HepG2 (cell line): ENCODE results near the gene FAM50A. TPM values are rescaled to one million over a fixed set of nuclear protein-coding genes. Genes with fewer than 3 reads are reported as not detected.
A peak's percentile ranks its signal among the peaks of the same experiment; 100 is the strongest.

ENCODE experiments used
- ARNT ChIP-seq: fragments of 450-650 bp; IDR thresholded peaks from 2 replicates; pipeline ENCODE4 v1.6.1; 2017
- ARNT2 ChIP-seq: sonication (generic); formaldehyde crosslinking; IDR thresholded peaks from 2 replicates; pipeline ENCODE4 v1.8.0; 2022; ENCODE audit warnings: mild to moderate bottlenecking, low read depth, missing genetic modification reagents, moderate library complexity
- CHD4 ChIP-seq: fragments of 200-600 bp; sonication (generic); IDR thresholded peaks from 2 replicates; pipeline ENCODE4 v1.7.0; 2017; ENCODE audit warnings: mild to moderate bottlenecking, low read length, borderline replicate concordance
- EHMT2 ChIP-seq: fragments of 200-600 bp; sonication (generic); IDR thresholded peaks from 2 replicates; pipeline ENCODE4 v1.7.0; 2017; ENCODE audit warnings: antibody characterized with exemption, low read depth, low read length, borderline replicate concordance
- ETV6 ChIP-seq: sonication (generic); formaldehyde crosslinking; conservative IDR thresholded peaks from 2 replicates; pipeline ENCODE4 v1.4.0; 2020; ENCODE audit warnings: missing genetic modification reagents
- GATAD1 ChIP-seq: IDR thresholded peaks from 2 replicates; pipeline ENCODE4 v1.6.1; 2016; ENCODE audit warnings: missing genetic modification reagents, missing compliant biosample characterization
- GMEB2 ChIP-seq: IDR thresholded peaks from 2 replicates; pipeline ENCODE4 v1.6.1; 2016; ENCODE audit warnings: missing biosample characterization, missing genetic modification reagents, low read depth
- GPN1 ChIP-seq: sonication (generic); formaldehyde crosslinking; IDR thresholded peaks from 2 replicates; pipeline ENCODE4 v1.5.1; 2020; ENCODE audit warnings: missing genetic modification reagents, borderline replicate concordance
- GTF3A ChIP-seq: sonication (generic); formaldehyde crosslinking; conservative IDR thresholded peaks from 2 replicates; pipeline ENCODE4 v1.4.0; 2020; ENCODE audit warnings: mild to moderate bottlenecking, missing genetic modification reagents
- JUND ChIP-seq: sonication (generic); formaldehyde crosslinking; IDR thresholded peaks from 2 replicates; pipeline ENCODE4 v1.8.0; 2022; ENCODE audit warnings: mild to moderate bottlenecking, missing genetic modification reagents
- MBD4 ChIP-seq: IDR thresholded peaks from 2 replicates; pipeline ENCODE4 v1.6.1; 2012; ENCODE audit warnings: low read length, inconsistent platforms, borderline replicate concordance
- NCOA5 ChIP-seq: sonication (generic); formaldehyde crosslinking; IDR thresholded peaks from 2 replicates; pipeline ENCODE4 v1.4.0; 2020; ENCODE audit warnings: missing genetic modification reagents
- NFE2L1 ChIP-seq: sonication (generic); formaldehyde crosslinking; IDR thresholded peaks from 2 replicates; pipeline ENCODE4 v1.4.0; 2020; ENCODE audit warnings: missing genetic modification reagents, mild to moderate bottlenecking, borderline replicate concordance
- NPAS2 ChIP-seq: sonication (generic); formaldehyde crosslinking; IDR thresholded peaks from 2 replicates; pipeline ENCODE4 v1.8.0; 2022; ENCODE audit warnings: mild to moderate bottlenecking, missing genetic modification reagents, borderline replicate concordance
- SNRNP70 ChIP-seq: fragments of 200-400 bp; formaldehyde crosslinking; IDR thresholded peaks from 2 replicates; pipeline ENCODE4 v1.6.1; 2017; ENCODE audit warnings: mild to moderate bottlenecking, low read depth, low read length, moderate library complexity
- SP4 ChIP-seq: sonication (generic); formaldehyde crosslinking; IDR thresholded peaks from 2 replicates; pipeline ENCODE4 v1.8.1; 2023; ENCODE audit warnings: mild to moderate bottlenecking, missing genetic modification reagents
- SRSF4 ChIP-seq: fragments of 200-400 bp; formaldehyde crosslinking; IDR thresholded peaks from one replicate; pipeline ENCODE4 v1.6.1; 2018; ENCODE audit warnings: mild to moderate bottlenecking, low read depth, low read length, moderate library complexity; ENCODE audit not compliant: poor library complexity, severe bottlenecking
- YY1 ChIP-seq: IDR thresholded peaks from 2 replicates; pipeline ENCODE4 v1.6.1; 2011; ENCODE audit warnings: low read length, low read depth, moderate library complexity, mild to moderate bottlenecking; ENCODE audit not compliant: insufficient read depth, insufficient replicate concordance
- ZBTB34 ChIP-seq: sonication (generic); formaldehyde crosslinking; IDR thresholded peaks from 2 replicates; pipeline ENCODE4 v1.8.0; 2022; ENCODE audit warnings: mild to moderate bottlenecking, missing genetic modification reagents
- ZBTB49 ChIP-seq: sonication (generic); formaldehyde crosslinking; IDR thresholded peaks from 2 replicates; pipeline ENCODE4 v1.4.0; 2020; ENCODE audit warnings: missing genetic modification reagents, borderline replicate concordance
- ZNF225 ChIP-seq: sonication (generic); formaldehyde crosslinking; IDR thresholded peaks from 2 replicates; pipeline ENCODE4 v1.4.0; 2020; ENCODE audit warnings: mild to moderate bottlenecking, missing genetic modification reagents
- ZNF263 ChIP-seq: sonication (generic); formaldehyde crosslinking; IDR thresholded peaks from 2 replicates; pipeline ENCODE4 v1.4.0; 2020; ENCODE audit warnings: missing genetic modification reagents
- ZNF282 ChIP-seq: fragments of 450-650 bp; IDR thresholded peaks from 2 replicates; pipeline ENCODE4 v1.6.1; 2018; ENCODE audit not compliant: partially characterized antibody
- ZNF382 ChIP-seq: sonication (generic); formaldehyde crosslinking; IDR thresholded peaks from 2 replicates; pipeline ENCODE4 v1.5.0; 2020; ENCODE audit warnings: missing genetic modification reagents, mild to moderate bottlenecking, borderline replicate concordance
- ZNF468 ChIP-seq: sonication (generic); formaldehyde crosslinking; IDR thresholded peaks from 2 replicates; pipeline ENCODE4 v1.8.0; 2022; ENCODE audit warnings: mild to moderate bottlenecking, moderate library complexity, missing genetic modification reagents
- ZNF772 ChIP-seq: sonication (generic); formaldehyde crosslinking; IDR thresholded peaks from 2 replicates; pipeline ENCODE4 v1.5.0; 2020; ENCODE audit warnings: mild to moderate bottlenecking, missing genetic modification reagents
- polyA plus RNA-seq, 8 experiments: library from polyadenylated mRNA; depleted of rRNA in 3 of 8; stranded (reverse) in 7 of 8; unstranded in 1 of 8; fragments of >200 nt; fragmentation: Illumina TruSeq in 4 of 8; extraction: Trizol in 4 of 8; gene quantifications; 2 replicates each; pipeline versions ENCODE4 v1.2.1 to v1.2.3, GENCODE V29; 2011 to 2016; ENCODE audit warnings: low read depth in 4 of 8, missing spikeins in 1 of 8, mixed read lengths in 1 of 8; ENCODE audit not compliant: insufficient read depth in 1 of 8
- total RNA-seq, 5 experiments: library from RNA; depleted of rRNA; stranded (reverse); fragments of >200 nt; fragmentation: Illumina TruSeq; extraction: Trizol; gene quantifications; 2 replicates each; pipeline ENCODE4 v1.2.3, GENCODE V29; 2016; ENCODE audit warnings: low read depth in 1 of 5

The FAM50A gene
- total and polyA plus RNA-seq, 2 of the 13 experiments (the other 11 are each of a cell fraction or from before 2014, with no cell fraction given): 30.7 to 40.7 TPM

- TF ChIP-seq SRSF4 (no peak), GATAD1 (CRISPR knock-in tag) (peak; percentile 73), NPAS2 (no peak), ZNF282 (no peak), GPN1 (CRISPR knock-in tag) (no peak), SP4 (no peak), ARNT2 (CRISPR knock-in tag) (peak; percentile 40; the same call in 1 of the 2 replicates), EHMT2 (no peak), ZNF772 (CRISPR knock-in tag) (no peak), MBD4 (no peak), ZBTB34 (CRISPR knock-in tag) (no peak), CHD4 (no peak), SNRNP70 (no peak), JUND (CRISPR knock-in tag) (no peak), NFE2L1 (CRISPR knock-in tag) (no peak), ZNF468 (CRISPR knock-in tag) (no peak), GMEB2 (peak; percentile 70), ZBTB49 (no peak), ZNF382 (CRISPR knock-in tag) (no peak), NCOA5 (CRISPR knock-in tag) (no peak), ZNF225 (CRISPR knock-in tag) (no peak), YY1 (peak; percentile 89), ETV6 (0 out of 2 replicates have a peak, but pooled peaks have one; percentile 44), GTF3A (CRISPR knock-in tag) (no peak), ARNT (no peak), ZNF263 (CRISPR knock-in tag) (no peak)
Observed at GRCh38 chrX:154397888-154398667, 45.9 kb upstream of the FAM50A start, which contains the start of gene RPL10 (continued).
